ENCODE data around the gene GPER1.

DNA sequence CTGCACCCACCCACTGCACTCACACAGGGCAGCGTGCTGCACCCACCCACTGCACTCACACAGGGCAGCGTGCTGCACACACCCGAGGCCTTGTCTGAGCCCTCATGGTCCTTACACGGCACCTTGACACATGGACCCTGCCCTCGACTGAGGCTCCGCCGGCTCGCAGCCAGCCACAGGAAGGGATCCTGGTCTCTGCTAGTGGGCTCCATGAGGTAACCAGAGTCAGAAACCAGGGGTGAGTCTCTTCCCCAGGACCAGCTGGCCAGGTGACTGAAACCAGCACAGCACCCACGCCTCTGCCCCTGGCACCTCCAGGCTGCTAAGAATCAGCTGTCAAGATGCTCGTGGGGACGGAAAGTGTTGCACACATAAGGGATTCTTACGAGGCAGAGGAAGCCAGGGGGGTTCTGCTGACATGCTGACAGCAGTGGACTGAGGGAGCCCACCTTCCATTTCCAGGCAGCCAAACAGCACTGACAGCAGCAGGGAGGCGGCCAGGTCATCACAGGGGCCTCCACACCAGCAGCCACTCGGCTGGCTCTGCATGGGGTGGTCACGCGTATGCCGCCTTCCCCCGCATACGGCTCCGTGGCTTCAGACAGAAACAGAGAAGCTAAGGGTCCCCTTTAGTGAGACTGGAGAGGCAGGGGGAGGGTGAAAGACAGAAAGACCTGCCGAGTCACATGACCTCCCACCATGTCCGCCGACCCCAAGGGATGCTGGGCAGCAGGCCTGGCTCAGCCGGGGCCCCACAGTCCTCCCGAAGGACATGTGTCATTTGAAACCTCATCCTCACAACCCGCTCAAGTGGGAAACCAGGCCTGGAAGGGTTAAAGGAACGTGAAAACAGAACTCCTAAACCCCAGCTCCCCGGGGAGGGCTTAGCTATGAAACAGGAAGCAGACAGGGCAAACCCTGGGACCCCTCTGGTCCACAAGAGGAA, 34.2 kb downstream of the GPER1 start:
- TF ChIP-seq, protein P1, sequence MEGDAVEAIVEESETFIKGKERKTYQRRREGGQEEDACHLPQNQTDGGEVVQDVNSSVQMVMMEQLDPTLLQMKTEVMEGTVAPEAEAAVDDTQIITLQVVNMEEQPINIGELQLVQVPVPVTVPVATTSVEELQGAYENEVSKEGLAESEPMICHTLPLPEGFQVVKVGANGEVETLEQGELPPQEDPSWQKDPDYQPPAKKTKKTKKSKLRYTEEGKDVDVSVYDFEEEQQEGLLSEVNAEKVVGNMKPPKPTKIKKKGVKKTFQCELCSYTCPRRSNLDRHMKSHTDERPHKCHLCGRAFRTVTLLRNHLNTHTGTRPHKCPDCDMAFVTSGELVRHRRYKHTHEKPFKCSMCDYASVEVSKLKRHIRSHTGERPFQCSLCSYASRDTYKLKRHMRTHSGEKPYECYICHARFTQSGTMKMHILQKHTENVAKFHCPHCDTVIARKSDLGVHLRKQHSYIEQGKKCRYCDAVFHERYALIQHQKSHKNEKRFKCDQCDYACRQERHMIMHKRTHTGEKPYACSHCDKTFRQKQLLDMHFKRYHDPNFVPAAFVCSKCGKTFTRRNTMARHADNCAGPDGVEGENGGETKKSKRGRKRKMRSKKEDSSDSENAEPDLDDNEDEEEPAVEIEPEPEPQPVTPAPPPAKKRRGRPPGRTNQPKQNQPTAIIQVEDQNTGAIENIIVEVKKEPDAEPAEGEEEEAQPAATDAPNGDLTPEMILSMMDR (IDR thresholded peaks at IDR 0.05) = no peak
- TF ChIP-seq POLR2A (IDR thresholded peaks at IDR 0.05) (no peak), POLR2AphosphoS5 (IDR thresholded peaks at IDR 0.05) (no peak)
